WERI-Rb-1 (cell line): ENCODE data around the gene FTO.

Experiments
- DNase-seq: peaks from one replicate; pipeline ENCODE4 v3.0.0-alpha.2; 2020
- H3K27ac ChIP-seq: fragments of 250-450 bp; sonication (Bioruptor Pico); 2 replicates; pipeline ENCODE4 v1.5.1; 2020; ENCODE audit warnings: mild to moderate bottlenecking, moderate library complexity
- H3K27me3 ChIP-seq: fragments of 250-450 bp; sonication (Bioruptor Pico); 2 replicates; pipeline ENCODE4 v1.5.1; 2021; ENCODE audit warnings: mild to moderate bottlenecking, low read depth, moderate library complexity; ENCODE audit not compliant: insufficient read depth, severe bottlenecking
- H3K36me3 ChIP-seq: fragments of 250-450 bp; sonication (Bioruptor Pico); 2 replicates; pipeline ENCODE4 v1.5.1; 2020; ENCODE audit warnings: mild to moderate bottlenecking, moderate library complexity
- H3K4me3 ChIP-seq: 2 replicates; pipeline ENCODE4 v1.5.1; 2011; ENCODE audit warnings: low read depth, mild to moderate bottlenecking, control low read depth, low read length
- H3K9me3 ChIP-seq: fragments of 250-450 bp; sonication (Bioruptor Pico); 2 replicates; pipeline ENCODE4 v1.5.1; 2021; ENCODE audit warnings: mild to moderate bottlenecking, moderate library complexity; ENCODE audit not compliant: severe bottlenecking
- CTCF ChIP-seq: IDR thresholded peaks from 2 replicates; pipeline ENCODE4 v1.5.1; 2011; ENCODE audit warnings: low read depth, mild to moderate bottlenecking, control low read depth, inconsistent platforms, low read length

The FTO gene

GRCh38 chr16:54135361-54136275, 431.7 kb downstream of the FTO start:
- no peak overlapping the region for H3K27ac ChIP-seq
- no peak overlapping the region for H3K4me3 ChIP-seq
- no peaks in the 10 kb centered on the region for H3K9me3 ChIP-seq
- TF ChIP-seq CTCF, result no peak
- H3K27me3 ChIP-seq, result no peaks in the 10 kb centered on the region
- no peak for DNase-seq
- no peaks in the 10 kb centered on the region for H3K36me3 ChIP-seq

GRCh38 chr16:54136276-54136625, 432.3 kb downstream of the FTO start:
- TF ChIP-seq CTCF, result no peak
- H3K4me3 ChIP-seq, result no peak overlapping the region
- H3K27me3 ChIP-seq, result no peaks in the 10 kb centered on the region
- no peaks in the 10 kb centered on the region for H3K36me3 ChIP-seq
- no peak overlapping the region for H3K27ac ChIP-seq
- no peaks in the 10 kb centered on the region for H3K9me3 ChIP-seq
- DNase-seq, result peak; percentile 75

DNA sequence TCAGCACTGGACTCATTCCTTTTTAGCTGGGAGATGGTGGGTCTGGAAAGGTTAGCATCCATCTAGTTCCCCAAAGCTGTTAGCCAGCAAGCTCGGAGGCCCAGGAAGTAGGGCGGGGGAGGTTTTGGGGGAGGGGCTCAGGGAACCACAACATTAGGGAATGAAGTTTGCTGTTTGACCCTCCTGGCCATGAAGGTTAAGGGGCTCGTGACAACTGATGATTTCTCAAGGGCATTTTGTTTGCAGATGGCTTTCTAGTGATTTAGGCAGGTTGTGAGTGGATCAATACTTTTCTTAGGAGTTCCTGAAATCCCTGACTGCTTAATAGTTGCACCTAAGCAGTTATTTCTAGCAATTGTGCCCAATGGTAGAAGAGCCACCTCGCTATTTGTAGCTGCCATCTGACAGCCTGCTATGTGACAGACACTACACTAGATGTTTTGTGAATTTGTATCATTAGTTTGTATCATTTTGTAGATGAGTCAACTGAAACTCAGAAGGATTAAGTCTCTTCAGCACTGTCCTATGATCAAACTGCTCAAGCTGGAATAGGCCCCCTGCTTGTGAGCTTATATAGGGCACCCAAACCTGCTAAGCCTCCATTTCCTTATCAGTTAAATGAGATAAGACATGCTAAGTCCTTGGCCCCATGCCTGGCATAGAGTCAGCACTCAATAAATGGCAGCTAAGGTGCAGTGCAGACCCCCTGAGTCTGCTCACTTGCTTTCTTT, 436.3 kb downstream of the FTO start:
- no peaks in the 10 kb centered on the region for H3K27me3 ChIP-seq
- no peak overlapping the region for H3K4me3 ChIP-seq
- TF ChIP-seq CTCF, result 0 out of 2 replicates have a peak, but pooled peaks have one; percentile 10
- H3K36me3 ChIP-seq, result no peaks in the 10 kb centered on the region
- H3K27ac ChIP-seq, result no peak overlapping the region
- peak; percentile 44 for DNase-seq
- no peaks in the 10 kb centered on the region for H3K9me3 ChIP-seq

GRCh38 chr16:54140788-54141136, 436.8 kb downstream of the FTO start:
- H3K27me3 ChIP-seq, result no peaks in the 10 kb centered on the region
- no peak for TF ChIP-seq CTCF
- DNase-seq, result no peak
- H3K9me3 ChIP-seq, result peaks cover 3% of the 10 kb centered on the region
- no peaks in the 10 kb centered on the region for H3K36me3 ChIP-seq
- no peak overlapping the region for H3K27ac ChIP-seq
- no peak overlapping the region for H3K4me3 ChIP-seq

DNA sequence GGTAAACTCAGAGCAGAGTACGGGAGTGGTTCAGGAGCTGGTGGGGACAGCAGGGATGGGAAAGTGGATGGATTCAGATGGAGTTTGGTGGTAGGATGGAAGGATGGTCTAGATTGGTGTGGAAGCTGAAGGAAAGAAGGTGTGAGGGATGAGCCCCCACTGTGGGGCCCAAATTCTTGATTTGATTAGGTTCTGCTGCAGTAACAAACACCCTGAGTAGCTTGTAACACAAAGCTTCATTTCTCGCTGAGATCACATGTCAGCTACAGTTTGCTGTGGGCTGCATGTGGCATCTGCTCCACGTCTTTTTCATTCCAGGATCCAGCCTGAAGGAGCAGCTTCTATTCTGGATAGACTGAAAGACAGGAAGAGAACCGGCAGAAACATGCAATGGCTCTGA, 438.8 kb downstream of the FTO start:
- Histone ChIP-seq H3K9me3 (peaks cover 3% of the 10 kb centered on the region), H3K4me3 (no peak overlapping the region), H3K27me3 (no peaks in the 10 kb centered on the region), H3K36me3 (no peaks in the 10 kb centered on the region), H3K27ac (no peak overlapping the region)
- TF ChIP-seq CTCF, result no peak
- DNase-seq, result no peak
